Measurements from ENCODE around the gene UBE2E1.

Gene UBE2E1

DNA sequence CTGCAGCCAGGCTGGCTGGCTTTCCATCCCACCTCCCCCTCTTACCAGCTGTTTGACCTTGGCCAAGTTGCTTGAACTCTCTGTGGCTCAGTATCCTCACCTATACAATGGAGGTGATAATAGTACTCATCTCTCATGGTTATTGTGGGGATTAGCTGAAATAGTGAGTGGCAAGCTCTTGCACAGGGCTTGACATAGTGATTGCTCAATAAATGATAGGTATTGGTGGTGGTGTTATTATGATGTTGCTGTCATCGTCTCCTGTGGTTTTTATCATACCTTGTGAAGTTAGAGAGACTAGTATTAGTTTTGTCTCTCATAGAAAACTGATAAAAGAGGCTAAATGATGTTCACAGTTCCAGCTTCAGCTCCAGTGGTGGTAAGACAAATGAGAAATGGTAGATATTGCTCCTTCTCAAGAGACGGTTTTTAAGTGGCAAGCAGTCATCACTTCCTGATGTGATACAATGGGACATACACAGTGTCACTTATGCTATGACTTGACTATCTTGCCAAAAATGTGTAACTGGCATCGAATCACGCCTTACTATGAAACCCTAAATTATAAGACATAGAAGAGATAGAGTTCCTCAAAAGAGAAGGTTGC lies 12.1 kb upstream of the UBE2E1 start:
- H3K27me3 ChIP-seq, result no peaks in the 10 kb centered on the region

GRCh38 chr3:23795096-23795495 lies 10.7 kb upstream of the UBE2E1 start:
- Histone ChIP-seq H3K4me1 (peaks cover 9% of the 10 kb centered on the region), H3K9ac (no peak overlapping the region), H3K27ac (no peak overlapping the region), H3K4me2 (no peak overlapping the region), H3K27me3 (no peaks in the 10 kb centered on the region), H3K36me3 (no peaks in the 10 kb centered on the region), H3K4me3 (no peak overlapping the region), H3K9me3 (no peaks in the 10 kb centered on the region), H4K20me1 (no peaks in the 10 kb centered on the region)
- TF ChIP-seq Cebpa-rat (IDR thresholded peaks at IDR 0.05), result no peak

More for the DNA sequence above, 12.1 kb upstream of the UBE2E1 start:
- H3K9ac ChIP-seq, result no peak overlapping the region
- peaks cover 9% of the 10 kb centered on the region for H3K4me1 ChIP-seq
- H4K20me1 ChIP-seq, result no peaks in the 10 kb centered on the region
- no peaks in the 10 kb centered on the region for H3K36me3 ChIP-seq
- no peak overlapping the region for H3K27ac ChIP-seq
- TF ChIP-seq Cebpa-rat (IDR thresholded peaks at IDR 0.05), result no peak
- no peaks in the 10 kb centered on the region for H3K9me3 ChIP-seq
- no peak overlapping the region for H3K4me3 ChIP-seq
- no peak overlapping the region for H3K4me2 ChIP-seq

- no peak overlapping the region for H3K27ac ChIP-seq
- H3K4me1 ChIP-seq, result peaks cover 9% of the 10 kb centered on the region
- TF ChIP-seq Cebpa-rat (IDR thresholded peaks at IDR 0.05), result no peak
- H3K4me3 ChIP-seq, result no peak overlapping the region
- no peak overlapping the region for H3K4me2 ChIP-seq
- H4K20me1 ChIP-seq, result no peaks in the 10 kb centered on the region
- no peaks in the 10 kb centered on the region for H3K27me3 ChIP-seq
- H3K36me3 ChIP-seq, result no peaks in the 10 kb centered on the region
- H3K9me3 ChIP-seq, result no peaks in the 10 kb centered on the region
- H3K9ac ChIP-seq, result no peak overlapping the region
Measured at GRCh38 chr3:23796518-23796917, 9.2 kb upstream of the UBE2E1 start.

DNA sequence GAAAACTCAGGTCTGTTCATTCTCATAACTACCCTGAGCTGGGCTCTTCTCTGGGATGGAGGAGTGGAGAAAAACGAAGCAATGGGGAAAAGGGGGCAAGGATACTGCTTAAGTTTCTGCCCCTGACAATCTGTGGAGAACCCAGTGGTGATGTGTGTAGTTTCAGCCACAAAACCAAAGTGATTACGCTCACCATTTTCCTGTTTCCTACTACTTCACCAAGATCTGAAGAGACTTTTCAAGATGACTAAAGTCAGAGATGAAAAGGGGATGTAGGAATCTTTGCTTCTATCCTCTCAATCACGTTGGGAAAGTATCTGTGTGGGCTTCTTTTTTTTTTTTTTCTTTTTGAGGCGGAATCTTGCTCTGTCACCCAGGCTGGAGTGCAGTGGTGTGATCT lies 8.3 kb upstream of the UBE2E1 start:
- Histone ChIP-seq H3K4me3 (no peak overlapping the region), H3K9ac (no peak overlapping the region), H3K27me3 (no peaks in the 10 kb centered on the region), H3K4me2 (peak overlapping the region; percentile 27; the same call in 1 of the 2 replicates), H3K9me3 (no peaks in the 10 kb centered on the region), H4K20me1 (no peaks in the 10 kb centered on the region), H3K36me3 (no peaks in the 10 kb centered on the region), H3K4me1 (peaks cover 9% of the 10 kb centered on the region), H3K27ac (no peak overlapping the region)
- TF ChIP-seq Cebpa-rat (IDR thresholded peaks at IDR 0.05), result no peak

DNA sequence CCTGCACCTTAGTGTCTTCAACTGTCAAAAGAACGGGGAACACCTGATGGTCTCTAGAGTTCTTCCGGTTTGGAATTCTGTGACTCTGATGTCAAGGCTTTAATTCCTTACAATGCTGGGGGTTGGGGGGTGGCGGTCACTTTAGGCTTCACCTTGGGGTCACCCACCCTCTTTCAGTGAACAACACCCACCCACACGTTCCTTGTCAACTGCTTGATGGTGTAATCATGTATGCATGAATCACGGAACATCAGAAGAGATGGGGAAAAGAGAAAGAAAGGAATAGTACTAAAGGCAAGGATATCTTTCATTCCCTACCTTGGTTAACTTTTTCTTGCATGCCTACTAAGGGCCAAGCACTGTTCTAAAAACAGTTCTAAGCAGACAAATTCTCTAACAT lies 7.3 kb upstream of the UBE2E1 start:
- H3K27me3 ChIP-seq, result no peaks in the 10 kb centered on the region
- H3K36me3 ChIP-seq, result no peaks in the 10 kb centered on the region
- H3K4me1 ChIP-seq, result peaks cover 9% of the 10 kb centered on the region
- no peak overlapping the region for H3K9ac ChIP-seq
- H3K4me3 ChIP-seq, result no peak overlapping the region
- TF ChIP-seq Cebpa-rat (IDR thresholded peaks at IDR 0.05), result no peak
- H3K9me3 ChIP-seq, result no peaks in the 10 kb centered on the region
- no peak overlapping the region for H3K27ac ChIP-seq
- H3K4me2 ChIP-seq, result no peak overlapping the region
- no peaks in the 10 kb centered on the region for H4K20me1 ChIP-seq

DNA sequence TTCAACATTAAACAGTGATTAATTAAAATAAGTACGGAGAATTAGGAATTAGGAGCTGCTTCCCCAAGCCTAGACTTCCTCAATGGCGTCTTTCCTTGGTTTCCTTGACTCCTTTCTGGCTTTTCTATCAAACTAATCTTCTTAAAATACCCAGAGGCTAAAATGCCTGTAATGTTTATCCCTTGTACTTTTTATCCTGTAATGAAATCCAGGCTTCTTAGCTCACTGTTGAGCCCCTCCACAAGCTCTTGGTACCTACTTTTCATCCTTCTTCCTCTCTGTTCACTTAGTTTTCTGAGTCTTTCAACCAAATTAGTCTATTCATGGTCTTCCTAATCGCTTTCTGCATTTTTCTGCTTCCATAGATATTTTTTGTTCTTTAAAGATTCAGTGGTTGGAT lies 6.9 kb upstream of the UBE2E1 start:
- no peak overlapping the region for H3K27ac ChIP-seq
- H3K9ac ChIP-seq, result no peak overlapping the region
- no peak for TF ChIP-seq Cebpa-rat (IDR thresholded peaks at IDR 0.05)
- H3K4me1 ChIP-seq, result peaks cover 9% of the 10 kb centered on the region
- no peaks in the 10 kb centered on the region for H3K27me3 ChIP-seq
- H3K4me3 ChIP-seq, result no peak overlapping the region
- H3K36me3 ChIP-seq, result no peaks in the 10 kb centered on the region
- H3K9me3 ChIP-seq, result no peaks in the 10 kb centered on the region
- H3K4me2 ChIP-seq, result no peak overlapping the region
- H4K20me1 ChIP-seq, result no peaks in the 10 kb centered on the region

DNA sequence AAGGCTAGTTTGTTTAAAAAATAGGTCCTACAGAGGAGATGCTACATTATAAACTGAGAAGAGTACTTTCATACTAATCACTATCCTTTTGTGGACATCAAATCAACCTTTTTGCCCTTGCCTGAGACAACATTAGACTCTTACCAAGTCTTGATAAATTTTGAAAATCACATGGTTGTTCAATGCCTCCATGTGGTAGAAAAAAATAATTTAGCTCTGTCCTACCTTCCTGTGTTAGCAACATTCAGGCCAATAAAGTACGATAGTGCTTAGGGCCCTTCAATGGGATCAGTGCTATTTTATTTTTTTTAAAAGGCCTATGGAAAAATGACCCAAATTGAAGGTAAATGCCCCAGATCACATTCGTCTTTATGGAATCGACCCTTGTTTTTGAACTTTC lies 5.0 kb upstream of the UBE2E1 start:
- Histone ChIP-seq H3K9ac (no peak overlapping the region), H3K27me3 (no peaks in the 10 kb centered on the region), H3K4me2 (no peak overlapping the region), H3K27ac (no peak overlapping the region), H3K36me3 (no peaks in the 10 kb centered on the region), H3K4me3 (no peak overlapping the region), H3K4me1 (peaks cover 15% of the 10 kb centered on the region), H3K9me3 (no peaks in the 10 kb centered on the region), H4K20me1 (no peaks in the 10 kb centered on the region)
- TF ChIP-seq Cebpa-rat (IDR thresholded peaks at IDR 0.05), result no peak

DNA sequence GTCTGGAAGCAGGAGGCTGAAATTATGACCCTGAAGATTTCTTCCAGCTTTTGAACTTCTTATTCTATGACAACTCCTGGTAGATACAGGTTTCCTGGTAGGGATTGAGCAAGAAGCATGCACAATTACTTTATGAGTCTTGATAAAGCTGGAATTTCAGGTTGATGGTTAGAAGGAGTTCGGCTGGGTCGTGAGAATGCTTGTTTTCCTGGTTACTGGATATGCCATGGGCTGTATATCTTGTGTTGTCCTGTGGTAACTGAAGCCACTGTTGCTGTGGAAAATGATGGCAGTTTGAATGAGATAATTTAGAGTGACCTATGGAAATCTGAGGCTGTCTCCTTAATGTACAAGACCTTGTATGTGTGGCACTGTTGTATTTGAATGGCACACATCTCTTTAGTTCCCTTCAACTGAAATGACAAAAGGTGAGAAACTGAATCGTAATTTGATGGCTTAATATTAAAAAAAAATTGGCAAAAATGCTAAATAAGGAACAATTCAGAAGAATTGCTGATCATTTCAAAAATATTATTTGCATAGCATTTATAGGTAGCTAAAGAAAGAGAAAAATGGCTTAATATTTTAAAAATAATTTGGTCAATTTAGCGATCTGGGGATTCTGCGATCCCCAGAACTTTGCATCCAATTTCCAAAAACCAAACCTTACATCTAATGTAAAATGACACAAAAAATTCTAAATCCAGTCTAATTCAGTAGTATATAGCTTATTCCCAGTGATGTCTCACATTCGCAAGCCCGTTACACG lies 1.1 kb upstream of the UBE2E1 start:
- Histone ChIP-seq H3K27ac (no peak overlapping the region), H3K36me3 (no peaks in the 10 kb centered on the region; the same call in 1 of the 2 replicates), H3K9ac (no peak overlapping the region), H4K20me1 (peaks cover 26% of the 10 kb centered on the region), H3K9me3 (no peaks in the 10 kb centered on the region), H3K4me3 (no peak overlapping the region), H3K27me3 (no peaks in the 10 kb centered on the region), H3K4me1 (peaks cover 28% of the 10 kb centered on the region), H3K4me2 (peak overlapping the region; percentile 73; the same call in 1 of the 2 replicates)
- TF ChIP-seq Cebpa-rat (IDR thresholded peaks at IDR 0.05), result no peak

DNA sequence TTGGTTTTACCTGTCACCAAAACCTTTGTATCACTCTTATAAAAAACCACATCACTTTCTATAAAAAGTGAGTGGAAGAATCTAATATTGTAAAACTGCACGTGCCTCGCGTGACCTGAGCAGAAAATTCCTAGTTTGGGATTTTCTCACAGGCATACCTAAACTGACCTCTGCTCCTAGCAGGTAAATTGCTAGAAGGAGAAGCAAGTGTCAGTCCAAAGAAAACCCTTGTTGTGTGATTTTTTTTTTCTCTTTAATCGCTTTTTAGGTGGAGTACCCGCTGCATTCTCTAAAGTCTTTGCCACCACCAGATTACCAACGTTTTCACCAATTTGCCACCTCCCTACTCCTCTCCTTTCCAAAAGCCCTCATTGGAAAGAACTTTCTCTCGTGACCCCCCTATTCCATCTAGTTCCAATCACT lies 534 bp upstream of the UBE2E1 start:
- Histone ChIP-seq H3K9ac (peak overlapping the region; percentile 94; the same call in 1 of the 2 replicates), H3K4me2 (peak overlapping the region; percentile 73), H3K4me1 (peaks cover 34% of the 10 kb centered on the region), H3K4me3 (peak overlapping the region; percentile 81), H4K20me1 (peaks cover 32% of the 10 kb centered on the region), H3K27me3 (no peaks in the 10 kb centered on the region), H3K9me3 (no peaks in the 10 kb centered on the region), H3K27ac (peak overlapping the region; percentile 57), H3K36me3 (no peaks in the 10 kb centered on the region; the same call in 1 of the 2 replicates)
- no peak for TF ChIP-seq Cebpa-rat (IDR thresholded peaks at IDR 0.05)
